Measurements from ENCODE around the gene NUDT5. TPM values are rescaled to one million over a fixed set of nuclear protein-coding genes. Genes with fewer than 3 reads are reported as not detected.

The NUDT5 gene
- total RNA-seq, 1 experiment from 2014 or later, result 117 TPM

DNA sequence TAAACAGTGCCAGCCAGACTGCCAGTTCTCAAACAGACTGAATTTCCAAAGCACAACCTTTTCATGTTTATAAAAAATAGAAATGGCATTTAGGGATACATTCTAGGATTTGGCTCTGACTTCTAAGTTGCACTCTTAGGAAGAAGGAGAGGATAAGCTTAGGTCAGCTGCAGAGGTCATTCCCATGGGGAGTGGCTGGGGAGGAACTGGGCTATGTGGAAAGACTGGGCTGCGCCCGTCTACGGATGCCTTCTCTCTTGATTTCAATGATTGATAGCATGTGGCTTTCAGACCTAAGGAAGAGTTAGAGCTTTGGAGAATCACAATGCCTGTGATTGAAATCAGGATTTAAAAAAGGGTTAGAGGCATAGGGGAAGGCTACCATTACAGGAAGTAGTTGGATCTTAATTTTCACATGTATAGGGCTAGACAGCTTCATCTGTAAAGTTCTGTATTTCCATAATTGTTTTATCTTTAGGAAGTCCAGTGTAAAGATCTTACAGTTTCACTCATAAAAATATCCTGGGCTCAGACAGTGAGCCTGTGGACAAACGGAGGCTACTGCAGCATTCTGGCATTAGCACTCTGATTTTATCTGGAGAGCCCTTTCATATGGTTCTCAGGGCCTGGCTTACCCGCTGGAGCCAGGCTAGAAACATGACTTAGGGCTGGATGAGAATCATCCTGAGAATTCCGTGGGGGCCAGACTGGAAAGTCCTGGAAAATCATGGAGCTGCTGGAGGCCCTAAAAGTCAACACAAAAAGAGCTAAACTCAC, 29.5 kb downstream of the NUDT5 start:
- Histone ChIP-seq H2BK120ac (ENCODE audit: low read depth, low read length, poor library complexity, severe bottlenecking) (no peak overlapping the region), H3K4me2 (ENCODE audit: insufficient read depth, insufficient read length, low read length) (no peak overlapping the region), H2BK20ac (ENCODE audit: low read depth, low read length, poor library complexity, severe bottlenecking) (no peak overlapping the region), H3K56ac (ENCODE audit: insufficient read length, low read depth, low read length) (no peak overlapping the region), H3K27me3 (ENCODE audit: insufficient read depth, low read length) (no peaks in the 10 kb centered on the region), H3T11ph (ENCODE audit: low read length) (no peak overlapping the region), H3K79me2 (ENCODE audit: insufficient read depth, low read length) (no peaks in the 10 kb centered on the region), H4K20me1 (ENCODE audit: control insufficient read depth, insufficient read depth, insufficient read length) (no peaks in the 10 kb centered on the region), H3K23me2 (ENCODE audit: insufficient read length, low read depth, low read length, poor library complexity, severe bottlenecking) (no peaks in the 10 kb centered on the region), H4K8ac (replicated peaks; ENCODE audit: insufficient read length, low read depth, low read length) (no peak overlapping the region), H3K4me1 (ENCODE audit: insufficient read depth, low read length) (no peaks in the 10 kb centered on the region), H2BK15ac (ENCODE audit: low read depth, low read length) (no peak overlapping the region), H3K9ac (ENCODE audit: extremely low read depth, insufficient read length, low read length) (no peak overlapping the region), H2AFZ (ENCODE audit: low read length) (no peak overlapping the region), H2AK5ac (ENCODE audit: insufficient read length, low read length) (no peak overlapping the region), H2BK12ac (ENCODE audit: insufficient read length, low read depth, low read length) (no peak overlapping the region), H3K23ac (ENCODE audit: insufficient read length, low read depth, low read length) (no peak overlapping the region), H4K91ac (ENCODE audit: insufficient read length, low read depth, low read length) (no peak overlapping the region), H4K5ac (ENCODE audit: insufficient read length, low read depth, low read length) (no peak overlapping the region), H3K14ac (ENCODE audit: insufficient read depth, low read length) (no peak overlapping the region), H3K27ac (ENCODE audit: insufficient read length, low read depth, low read length) (no peak overlapping the region), H3K79me1 (ENCODE audit: insufficient read depth, low read depth, low read length, poor library complexity, severe bottlenecking) (no peaks in the 10 kb centered on the region), H3K9me3 (ENCODE audit: control insufficient read depth, low read depth, low read length) (no peaks in the 10 kb centered on the region), H3K18ac (ENCODE audit: insufficient read length, low read depth, low read length) (no peak overlapping the region), H2BK5ac (ENCODE audit: insufficient read length, low read length) (no peak overlapping the region), H3K4ac (ENCODE audit: low read depth, low read length) (no peak overlapping the region)
- DNase-seq, result no peak
- H3K27ac Mint-ChIP-seq, result no peak overlapping the region
- no peaks in the 10 kb centered on the region for H3K27me3 Mint-ChIP-seq (ENCODE audit: low read depth)
- H3K4me1 Mint-ChIP-seq, result no peaks in the 10 kb centered on the region
- no peaks in the 10 kb centered on the region for H3K9me3 Mint-ChIP-seq
- TF ChIP-seq, protein P1, sequence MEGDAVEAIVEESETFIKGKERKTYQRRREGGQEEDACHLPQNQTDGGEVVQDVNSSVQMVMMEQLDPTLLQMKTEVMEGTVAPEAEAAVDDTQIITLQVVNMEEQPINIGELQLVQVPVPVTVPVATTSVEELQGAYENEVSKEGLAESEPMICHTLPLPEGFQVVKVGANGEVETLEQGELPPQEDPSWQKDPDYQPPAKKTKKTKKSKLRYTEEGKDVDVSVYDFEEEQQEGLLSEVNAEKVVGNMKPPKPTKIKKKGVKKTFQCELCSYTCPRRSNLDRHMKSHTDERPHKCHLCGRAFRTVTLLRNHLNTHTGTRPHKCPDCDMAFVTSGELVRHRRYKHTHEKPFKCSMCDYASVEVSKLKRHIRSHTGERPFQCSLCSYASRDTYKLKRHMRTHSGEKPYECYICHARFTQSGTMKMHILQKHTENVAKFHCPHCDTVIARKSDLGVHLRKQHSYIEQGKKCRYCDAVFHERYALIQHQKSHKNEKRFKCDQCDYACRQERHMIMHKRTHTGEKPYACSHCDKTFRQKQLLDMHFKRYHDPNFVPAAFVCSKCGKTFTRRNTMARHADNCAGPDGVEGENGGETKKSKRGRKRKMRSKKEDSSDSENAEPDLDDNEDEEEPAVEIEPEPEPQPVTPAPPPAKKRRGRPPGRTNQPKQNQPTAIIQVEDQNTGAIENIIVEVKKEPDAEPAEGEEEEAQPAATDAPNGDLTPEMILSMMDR (conservative IDR thresholded peaks at IDR 0.05), result no peak
- H3K36me3 Mint-ChIP-seq (ENCODE audit: insufficient read depth in 1 of 3, low read depth in 3 of 3), result peaks cover 9 to 82% (median 54%) of the 10 kb centered on the region in 3 experiments; a peak in 6 of 7 replicates
- no CpG with 5 or more reads among the region's 6 CpGs for WGBS (ENCODE audit: extremely low coverage, insufficient read length, low lambda C conversion rate)
- no peak overlapping the region for H3K4me3 Mint-ChIP-seq

Data from H9 (cell line).